NOMO-1 treated with DMSO at 0.1 percent for 48 hours (cell line): ENCODE data around the gene CAMK4.

ENCODE experiments used
- DNase-seq: peaks from one replicate; lab custom pipeline; 2025; ENCODE audit not compliant: unreplicated experiment; lab: John Stamatoyannopoulos, UW

The CAMK4 gene

DNA sequence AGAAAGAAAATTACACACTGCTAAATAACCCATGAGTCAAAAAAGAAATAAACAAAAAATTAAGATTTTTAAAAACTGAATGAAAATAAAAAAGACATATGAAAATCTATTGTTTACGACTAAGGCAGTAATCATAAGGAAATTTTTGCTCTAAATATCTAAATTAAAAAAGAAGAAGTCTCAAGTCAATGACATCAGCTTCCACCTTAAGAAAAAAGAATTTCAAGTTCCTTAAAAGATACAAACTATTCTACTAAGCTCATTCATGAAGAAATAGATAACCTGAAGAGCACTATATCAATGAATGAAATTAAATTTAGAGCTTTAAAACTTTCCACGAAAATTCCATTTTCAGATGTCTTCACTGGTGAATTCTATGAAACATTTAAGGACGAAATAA is 303.9 kb downstream of the CAMK4 start:
- DNase-seq: peak; percentile 49

DNA sequence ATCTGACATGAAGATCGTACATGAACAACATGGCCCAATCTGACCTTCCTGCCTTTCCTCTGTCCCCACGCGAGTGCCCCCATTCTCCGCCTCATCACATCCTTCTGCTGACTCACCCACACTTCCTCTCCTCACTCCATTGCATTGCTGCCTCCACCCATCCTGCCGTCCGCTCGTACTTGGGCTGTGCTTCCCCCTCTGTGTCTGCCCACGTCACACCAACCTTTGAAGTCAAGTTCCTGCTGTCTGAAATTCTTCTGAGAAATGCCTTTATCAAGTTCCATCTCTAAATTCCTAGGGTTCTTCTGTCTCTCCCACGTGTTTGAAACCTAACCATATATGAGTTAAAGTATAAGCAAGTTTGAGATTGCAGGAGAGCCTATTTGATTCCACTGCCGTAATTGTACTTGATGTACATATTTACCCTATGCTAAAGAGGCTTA is 306.1 kb downstream of the CAMK4 start:
- peak; percentile 94 for DNase-seq

DNA sequence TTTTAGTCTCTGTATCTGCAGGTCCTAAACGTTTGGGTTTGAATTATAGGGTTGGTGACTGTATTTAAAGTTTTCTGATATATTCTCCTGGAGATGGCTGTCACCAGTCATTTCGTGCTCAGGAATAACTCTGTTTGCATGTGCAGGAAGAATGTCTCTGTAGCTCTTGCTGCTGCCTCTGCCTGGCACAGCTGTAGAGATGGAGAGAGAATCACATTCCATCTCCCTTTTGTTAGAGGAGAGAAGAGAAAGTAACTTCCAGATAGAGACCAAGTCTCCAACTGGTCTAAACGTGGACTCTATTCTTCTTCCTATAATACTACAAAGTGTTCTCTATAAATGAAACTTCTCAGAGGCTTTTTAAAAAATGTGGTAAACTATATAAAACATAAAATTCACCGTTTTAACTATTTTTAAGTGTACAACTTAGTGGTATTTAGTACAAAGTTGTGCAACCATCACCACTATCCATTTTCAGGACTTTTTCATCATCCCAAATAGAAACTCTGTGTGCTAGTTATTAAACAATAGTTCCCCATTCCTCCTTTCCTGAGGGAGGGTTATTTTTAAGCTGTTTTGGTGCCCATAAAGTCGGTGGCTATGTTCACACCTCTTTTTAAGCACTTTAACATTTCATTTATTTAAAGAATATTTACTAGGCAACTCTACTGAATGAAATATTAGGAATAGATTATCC is 308.9 kb downstream of the CAMK4 start:
- peak; percentile 41 for DNase-seq

DNA sequence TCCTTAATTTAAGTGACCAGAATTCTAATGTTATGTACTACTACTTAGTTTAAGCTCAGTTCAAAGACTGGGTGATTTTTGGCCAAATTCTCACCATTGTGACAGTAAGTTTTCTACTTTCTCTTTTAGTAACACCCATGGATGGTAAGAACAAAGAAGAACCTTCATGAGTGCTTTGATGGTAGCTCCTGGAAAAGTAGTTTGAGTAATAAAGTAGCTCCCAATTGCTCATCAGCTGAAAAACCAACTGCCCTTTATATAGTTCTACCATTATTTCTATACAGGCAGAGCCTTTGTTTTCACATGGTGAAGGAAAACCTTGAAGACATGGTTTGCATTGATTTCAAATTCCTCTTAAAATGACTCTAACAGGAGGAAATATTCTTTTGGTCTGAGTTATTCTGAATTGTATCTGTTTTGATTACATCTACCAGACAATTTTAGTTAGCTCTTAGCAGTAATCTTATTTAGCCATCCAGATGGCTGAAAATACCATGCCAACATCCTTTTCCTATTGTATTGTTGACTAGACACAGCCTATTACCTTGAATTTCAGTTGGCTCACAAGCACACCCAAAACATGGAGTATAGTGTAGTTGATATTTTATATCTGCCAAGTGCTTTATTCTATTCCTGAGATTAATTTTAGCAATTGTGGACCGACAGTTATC is 311.8 kb downstream of the CAMK4 start:
- DNase-seq: no peak

DNA sequence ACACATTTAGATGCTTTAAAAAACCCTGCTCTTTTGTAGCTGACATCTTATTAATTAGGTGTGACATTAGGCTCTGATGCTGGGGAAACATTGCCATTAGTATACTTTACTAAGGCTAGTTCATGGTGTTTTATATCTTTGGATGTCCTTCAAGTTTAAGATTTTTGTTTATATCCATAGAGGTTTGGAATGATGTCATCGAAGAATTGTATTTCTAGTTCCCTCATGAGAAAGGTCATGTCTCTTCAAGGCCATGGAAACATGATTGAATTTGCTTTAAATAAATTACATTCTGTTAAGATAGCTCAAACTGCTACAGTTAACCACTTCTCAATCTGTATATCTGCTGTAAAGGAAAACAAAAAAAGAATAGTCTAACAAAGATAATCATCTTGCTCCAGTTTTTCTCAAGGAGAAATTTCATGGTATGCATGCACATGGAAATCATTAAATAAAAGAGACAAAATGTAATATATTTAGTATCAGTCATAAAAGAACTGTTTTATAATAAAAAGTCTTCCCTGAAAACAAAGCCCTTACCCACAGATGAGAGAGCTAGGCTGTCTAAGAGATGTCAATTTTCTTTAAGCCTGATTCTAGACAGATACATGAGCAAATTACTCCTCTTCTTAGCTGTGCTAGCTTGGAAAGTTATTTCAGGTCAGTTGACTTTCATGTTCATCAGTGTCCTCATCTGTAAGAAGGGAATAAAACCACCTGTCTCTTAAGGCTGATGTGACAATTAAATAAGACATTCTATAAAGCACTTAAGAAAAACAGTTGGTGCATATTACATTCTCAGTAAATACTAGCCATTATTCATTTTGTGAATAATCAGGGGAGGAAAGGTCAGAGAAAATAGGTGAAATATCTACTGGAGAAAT is 313.2 kb downstream of the CAMK4 start:
- no peak for DNase-seq
